A172 (cell line): ENCODE data around the gene ZNF219. TPM values are rescaled to one million over a fixed set of nuclear protein-coding genes. Genes with fewer than 3 reads are reported as not detected.
A peak's percentile ranks its signal among the peaks of the same experiment; 100 is the strongest.

ENCODE experiments used
- DNase-seq: peaks from one replicate; pipeline ENCODE4 v3.0.0-alpha.2; 2015; ENCODE audit warnings: low spot score
- total RNA-seq: library from RNA; depleted of rRNA; stranded (reverse); fragments of >200 nt; shearing (Covaris generic); gene quantifications from 2 replicates; pipeline ENCODE4 v1.2.3, GENCODE V29; 2014

Gene ZNF219
- total RNA-seq, 1 experiment from 2014 or later: 5.9 TPM

DNA sequence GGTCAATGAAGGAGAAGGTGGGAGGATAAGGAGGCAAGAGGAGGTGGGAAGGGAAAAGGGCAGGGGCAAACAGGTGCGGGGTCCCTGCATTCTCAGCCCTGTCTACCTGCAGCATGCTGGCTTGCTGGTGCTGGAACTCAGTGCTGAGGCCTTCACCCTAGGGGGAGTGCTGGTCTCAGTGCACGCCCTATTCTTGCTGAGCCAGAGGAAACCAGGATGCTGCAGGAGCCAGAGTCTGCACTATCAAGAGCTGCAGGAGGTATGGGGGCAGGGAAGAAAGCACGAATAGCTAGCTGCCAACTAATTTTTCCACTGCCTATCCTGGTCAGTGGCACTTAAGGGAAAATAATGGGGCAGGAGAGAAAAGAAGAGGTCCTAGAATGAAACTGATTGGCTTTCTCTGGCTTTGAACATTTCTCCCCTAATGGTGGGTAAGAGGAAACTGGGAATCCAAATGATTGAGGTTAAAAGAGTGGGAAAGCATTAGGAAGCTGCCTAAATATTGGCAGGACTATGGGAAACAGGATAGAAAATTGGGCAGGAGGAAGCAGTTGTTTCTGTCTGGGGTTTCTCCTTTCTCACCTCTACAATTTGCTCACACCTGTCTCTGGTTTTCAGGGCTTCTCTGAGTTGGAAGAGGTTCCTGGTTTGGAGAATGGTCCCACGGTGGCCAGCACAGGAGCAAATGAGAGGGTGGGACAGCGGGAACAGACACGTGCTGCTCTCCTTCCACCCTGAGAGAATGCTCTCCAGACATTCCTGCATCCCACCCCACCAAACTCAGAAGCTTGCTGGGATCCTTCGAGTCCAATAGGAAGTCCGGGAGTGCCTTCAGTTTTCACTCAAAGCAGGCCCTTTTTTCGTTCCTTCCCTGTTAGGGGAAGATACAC lies 4.3 kb upstream of the ZNF219 start:
- DNase-seq: no peak

DNA sequence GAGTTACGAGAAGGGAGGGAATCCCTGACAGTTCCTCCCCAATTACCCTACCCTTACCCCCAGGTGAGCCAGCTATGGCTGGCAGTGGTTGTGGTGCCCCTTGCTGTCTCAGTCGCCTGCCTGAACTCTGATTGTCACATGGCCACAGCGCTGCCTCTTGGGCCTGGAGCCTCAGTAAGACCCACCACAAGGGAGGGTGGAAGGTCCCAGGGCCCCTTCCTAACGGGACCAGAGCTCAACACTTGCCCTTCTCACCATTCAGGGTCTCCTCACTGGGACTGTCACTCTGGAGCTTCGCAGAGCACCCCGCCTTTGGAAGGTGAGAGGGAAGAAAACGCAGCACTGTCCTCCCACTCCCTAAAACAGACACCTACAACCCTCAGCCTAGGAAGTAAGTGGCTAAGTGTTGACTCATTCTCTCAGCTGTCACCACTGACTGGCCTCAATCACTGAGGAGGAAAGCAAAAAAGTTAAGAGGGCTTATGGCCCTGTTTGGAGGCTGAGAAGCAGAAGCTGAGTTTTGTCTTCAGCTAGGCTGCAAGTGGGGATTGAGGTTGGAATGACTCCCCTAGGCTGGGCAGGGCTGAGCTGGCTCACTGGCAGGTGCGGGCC lies 3.5 kb upstream of the ZNF219 start:
- no peak for DNase-seq

DNA sequence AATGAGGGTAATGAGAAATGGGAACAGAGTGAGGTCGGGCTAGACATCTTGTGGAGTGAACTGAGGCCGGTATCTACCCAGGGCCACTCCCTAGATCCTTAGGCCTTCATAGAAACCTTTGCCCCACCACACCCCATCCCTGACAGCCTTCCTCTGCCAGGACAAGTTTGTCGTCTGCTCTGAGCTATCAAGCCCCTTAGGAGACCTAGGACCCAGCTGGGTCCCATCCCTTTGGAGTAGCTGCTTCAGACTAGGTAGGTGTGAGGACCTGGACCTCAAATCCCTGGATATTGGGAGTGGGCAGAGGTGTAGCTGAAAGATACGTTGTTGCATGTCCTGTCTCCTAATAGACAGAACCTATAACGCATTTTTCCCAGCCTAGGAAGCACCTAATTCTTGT lies 2.5 kb upstream of the ZNF219 start, which contains the start of gene TMEM253:
Gene TMEM253 (plus strand): TSS at position 136 of the 400 bp plus-strand sequence. CDS start 278 bp downstream, outside the sequence.
- no peak for DNase-seq

DNA sequence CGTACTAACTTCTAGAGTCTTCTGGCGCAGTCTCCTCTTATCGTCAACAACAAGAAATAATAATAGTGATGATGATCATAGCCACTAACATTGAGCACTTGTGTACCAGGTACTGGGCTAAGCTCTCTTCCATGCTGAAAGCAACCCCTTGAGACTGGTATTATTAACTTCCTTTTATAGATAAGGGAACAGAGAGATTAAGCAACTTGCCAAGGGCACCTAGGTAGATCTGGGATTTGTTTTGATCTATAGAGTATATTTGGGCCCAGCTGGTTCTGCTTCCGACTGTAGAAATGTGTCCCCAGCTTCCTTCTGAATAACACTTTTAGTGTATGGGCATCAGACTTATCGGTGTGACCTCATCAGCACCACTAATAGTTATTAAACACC lies 1.1 kb upstream of the ZNF219 start:
- DNase-seq: no peak

DNA sequence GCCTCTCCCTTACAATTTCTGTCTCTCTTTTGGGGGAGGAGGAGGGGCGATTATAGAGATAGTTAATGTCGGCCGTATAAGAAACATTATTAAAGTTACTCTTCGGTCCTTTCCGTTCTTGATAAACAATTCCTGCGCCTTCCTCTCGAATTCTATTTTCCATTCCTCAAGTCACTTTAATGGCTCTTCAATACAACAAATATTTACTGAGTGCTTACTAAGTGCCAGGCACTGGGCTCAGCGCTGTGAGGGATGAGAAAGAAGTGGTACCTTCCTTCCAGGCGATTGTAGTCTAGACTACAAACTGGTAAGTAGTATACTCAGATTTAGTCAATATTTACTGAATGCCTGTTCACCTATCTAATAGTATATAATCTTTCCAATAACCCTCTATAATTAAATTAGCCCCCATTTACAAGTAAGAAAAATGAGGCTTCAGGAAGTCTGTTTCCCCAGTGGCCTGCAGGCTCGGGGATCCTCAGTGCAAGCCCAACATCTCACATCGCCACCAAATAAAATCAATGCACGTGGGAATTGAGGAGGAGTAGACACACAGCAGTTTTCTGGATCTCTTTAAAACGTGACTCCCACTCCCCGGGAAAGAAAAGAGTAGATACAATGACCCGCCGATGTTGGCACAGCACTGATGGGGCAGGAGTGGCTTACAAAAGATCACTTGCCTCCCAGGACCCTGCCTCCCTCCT lies 589 bp upstream of the ZNF219 start:
- no peak for DNase-seq

DNA sequence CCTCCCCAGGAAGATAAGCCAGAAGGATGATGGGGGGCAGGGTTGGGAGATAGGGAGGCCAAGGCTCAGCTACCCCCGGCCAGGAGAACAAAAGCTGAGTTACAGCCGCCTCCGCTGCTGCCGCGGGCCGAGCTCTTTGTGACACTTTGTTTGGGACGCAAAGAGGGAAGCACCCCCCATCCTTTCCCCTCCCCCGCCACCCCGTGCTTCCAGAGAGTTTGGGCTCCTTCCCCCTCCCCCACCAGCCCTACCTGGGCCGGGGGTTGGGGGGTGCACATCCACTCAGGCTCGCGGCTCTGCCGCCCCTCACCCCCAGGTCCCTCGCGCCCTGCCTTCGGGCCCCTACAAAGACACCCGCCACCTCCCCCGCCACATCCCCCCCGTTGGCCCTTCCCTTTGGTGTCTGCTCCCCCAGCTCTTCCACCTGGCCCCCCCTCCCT lies 799 bp downstream of the ZNF219 start:
- no peak for DNase-seq

DNA sequence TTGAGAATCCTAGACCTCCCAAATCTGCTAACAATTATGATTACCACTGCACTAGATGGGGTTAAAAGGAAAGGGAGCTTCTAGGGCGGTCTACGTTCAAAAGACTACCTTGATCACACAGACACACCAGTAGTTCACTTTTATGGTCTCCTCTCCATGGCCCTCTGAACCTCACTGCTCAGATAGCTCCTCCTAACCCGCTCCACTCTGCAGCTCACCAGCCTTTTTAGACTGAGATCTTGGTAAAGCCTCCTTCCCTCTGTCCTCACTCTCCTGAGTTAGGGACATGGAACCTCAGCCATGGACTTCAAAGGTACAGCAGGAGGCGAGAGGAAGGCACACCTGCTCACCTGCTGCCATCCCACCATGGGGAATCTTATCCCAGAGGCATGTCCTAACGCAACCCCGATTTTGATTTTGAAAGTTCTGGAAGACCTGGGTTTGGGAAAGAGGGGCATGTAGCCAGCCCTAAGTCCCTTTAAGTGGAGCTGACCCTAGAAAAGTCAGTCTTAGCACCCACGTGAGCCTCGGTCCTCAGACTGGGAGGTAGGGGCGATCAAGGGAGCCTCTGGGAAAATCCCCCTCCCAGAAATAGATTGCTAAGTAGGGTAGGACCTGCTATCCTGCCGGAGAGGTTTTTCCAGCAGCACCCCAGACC lies 1.3 kb downstream of the ZNF219 start:
- no peak for DNase-seq

DNA sequence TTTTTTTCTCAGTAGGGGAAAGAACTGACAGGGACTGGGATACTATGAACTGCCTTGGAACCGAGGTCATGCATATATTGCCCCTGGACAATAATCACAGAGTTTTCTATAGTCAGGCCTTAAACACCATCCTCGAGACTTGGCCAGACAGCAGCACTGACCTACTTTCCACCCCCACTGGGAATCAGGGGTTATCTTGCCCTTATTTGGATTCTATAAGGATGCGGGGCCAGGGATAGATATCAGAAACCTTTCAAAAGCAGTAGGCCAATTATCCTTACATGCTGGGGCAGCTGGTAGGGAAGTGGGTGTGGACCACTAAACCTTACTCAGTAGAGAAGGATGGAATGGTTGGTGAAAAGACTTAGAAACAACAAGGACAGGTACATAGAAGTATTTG lies 2.0 kb downstream of the ZNF219 start:
- DNase-seq: no peak

DNA sequence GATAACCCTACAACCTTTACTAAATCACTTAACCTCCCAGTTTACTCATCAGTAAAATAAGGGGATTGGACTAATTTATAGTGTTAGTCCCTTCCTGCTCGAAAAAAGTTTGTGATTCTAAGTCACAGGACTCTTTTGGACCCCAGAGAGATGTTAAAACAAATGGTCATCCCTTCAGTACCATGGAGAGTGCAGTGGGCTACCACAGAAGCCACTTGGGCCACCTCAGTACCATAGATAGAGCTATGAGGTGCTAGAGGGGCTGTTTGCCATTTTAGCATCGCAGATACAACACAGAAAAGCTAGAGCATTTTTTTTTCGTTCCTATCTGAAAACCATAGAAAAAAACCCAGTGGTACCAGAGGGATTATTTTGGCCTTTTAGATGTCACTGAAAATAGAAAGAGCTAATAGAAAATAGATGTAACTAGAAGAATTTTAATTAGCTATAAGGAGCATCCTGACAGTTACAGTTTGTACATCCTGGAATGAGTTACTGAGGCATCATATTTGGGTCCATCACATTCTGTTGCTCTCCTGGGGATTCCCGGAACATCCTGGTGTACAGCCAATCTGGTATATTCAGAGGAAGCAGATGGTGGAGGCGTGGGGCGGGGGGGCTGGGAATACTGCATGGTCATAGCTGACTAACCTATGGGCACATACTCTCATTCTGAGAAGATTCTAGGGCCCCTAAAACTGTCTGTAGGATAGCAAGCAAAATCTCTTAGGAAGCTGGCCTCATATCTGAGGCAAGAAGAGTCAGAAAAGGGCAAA lies 2.8 kb downstream of the ZNF219 start:
- DNase-seq: no peak

DNA sequence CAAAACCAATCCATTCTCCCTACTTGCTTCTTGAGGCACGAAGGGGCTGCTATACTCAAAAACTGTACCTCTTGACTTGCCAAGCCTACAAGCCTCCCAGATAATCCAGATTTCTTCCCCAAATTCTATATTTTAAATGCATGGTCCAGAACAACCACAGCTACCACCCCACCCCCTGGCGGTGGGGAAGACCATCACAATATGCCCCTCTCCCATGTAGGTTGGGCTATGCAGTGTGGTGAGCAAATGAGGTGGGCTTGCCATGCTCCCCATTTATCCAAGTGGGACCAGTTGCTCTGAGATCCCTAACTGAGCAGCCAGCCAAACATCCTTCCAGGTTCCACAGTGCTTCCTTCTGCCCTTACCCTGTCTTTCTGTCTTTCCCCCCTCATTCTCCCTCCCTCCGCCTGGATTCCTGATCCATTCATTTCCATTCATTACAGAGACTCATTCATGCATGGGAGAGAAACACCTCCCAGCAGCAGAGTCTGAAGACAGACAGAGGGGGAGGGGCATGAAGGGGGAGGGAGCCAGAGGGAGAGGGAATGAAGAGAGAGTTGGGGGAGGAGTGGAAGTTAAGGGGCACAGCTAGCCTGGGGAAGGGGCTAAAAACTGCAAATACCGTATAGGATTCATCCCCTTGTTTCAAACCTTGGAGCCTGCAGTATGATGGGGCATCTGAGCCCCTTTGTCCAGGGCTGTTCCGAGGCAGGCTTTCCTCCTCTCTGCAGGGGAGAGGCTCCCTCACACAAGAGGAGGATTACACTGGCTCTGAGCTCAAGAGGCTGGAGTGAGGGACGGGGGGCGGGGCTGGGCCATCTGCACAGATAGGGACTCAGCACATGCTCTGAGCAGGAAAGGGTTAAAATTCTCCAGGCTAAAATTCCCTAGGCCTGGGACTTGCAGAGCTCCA lies 4.4 kb downstream of the ZNF219 start:
- no peak for DNase-seq

DNA sequence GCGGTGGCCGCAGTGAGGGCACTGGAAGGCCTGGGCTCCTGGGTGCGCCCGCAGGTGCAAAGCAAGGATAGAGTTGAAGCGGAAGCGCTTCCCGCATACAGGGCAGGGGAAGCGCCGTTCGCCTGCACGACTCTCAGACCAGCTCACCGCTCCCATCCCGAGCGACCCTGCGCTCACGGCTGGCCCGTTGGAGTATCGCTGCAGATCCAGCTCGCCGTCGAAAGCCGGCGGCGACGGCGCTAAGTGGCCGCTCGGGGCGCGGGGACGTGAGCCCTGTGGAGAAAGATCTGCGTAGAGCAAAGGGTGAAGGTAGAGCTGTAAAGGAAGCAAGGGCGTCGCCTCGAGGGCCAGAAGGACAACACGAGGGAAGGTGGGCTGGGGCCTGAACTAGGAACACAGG lies 5.4 kb downstream of the ZNF219 start:
- no peak for DNase-seq

DNA sequence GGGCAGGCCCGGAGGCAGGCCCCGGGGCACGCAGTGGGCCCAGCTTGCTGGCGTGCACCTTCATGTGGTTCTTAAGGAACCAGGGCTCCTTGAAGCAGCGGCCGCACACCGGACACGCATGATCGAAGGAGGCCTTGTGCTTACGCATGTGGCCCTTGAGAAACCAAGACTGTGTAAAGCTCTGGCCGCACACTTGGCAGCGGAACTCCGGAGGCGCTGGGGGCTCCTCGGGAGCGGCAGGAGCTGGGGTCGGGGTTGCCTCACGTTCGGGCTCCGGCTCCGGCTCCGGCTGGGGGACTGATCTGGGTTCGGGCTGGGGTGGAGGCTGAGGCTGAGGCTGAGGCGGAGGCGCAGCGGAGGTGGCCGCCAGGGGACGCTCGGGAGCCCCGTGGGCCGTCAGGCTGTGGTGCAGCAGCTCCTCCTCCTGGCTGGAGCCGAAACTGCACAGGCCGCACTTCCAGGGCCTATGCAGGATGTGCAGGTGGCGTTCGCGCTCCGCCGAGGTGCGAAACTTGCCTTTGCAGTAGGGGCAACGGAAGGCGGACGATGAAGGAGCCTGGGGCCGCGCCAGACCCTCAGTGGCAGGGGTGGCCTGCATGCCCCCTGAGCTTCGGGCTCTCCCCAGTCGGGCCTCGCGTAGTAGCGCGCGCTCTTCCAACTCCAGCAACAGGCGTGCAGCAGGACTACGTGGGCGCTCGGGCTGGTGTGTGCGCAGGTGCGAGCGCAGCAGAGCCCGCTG lies 6.0 kb downstream of the ZNF219 start:
- peak; percentile 27 for DNase-seq

DNA sequence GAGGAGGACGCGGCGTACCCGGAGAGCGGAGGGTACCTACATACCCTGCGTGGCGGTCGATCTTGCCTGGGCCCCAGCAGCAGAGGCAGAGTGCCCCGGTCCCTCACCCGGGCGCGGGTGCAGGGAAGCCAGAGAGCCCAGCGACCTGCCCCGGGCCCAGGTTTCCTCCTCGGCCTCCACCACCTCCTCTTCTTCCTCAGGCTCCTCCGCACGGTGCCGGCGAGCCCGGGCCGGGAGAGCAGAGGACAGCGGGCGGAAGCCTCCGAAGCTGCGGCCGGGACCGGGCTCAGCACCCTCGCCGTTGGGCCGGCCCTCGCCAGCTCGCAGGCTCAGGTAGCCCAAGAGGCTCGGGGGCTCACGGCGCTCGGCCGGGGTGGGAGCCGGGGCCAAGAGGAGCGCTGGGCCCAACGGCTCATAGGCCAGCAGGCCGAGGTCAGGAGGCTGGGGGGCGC lies 6.6 kb downstream of the ZNF219 start:
- DNase-seq: no peak

DNA sequence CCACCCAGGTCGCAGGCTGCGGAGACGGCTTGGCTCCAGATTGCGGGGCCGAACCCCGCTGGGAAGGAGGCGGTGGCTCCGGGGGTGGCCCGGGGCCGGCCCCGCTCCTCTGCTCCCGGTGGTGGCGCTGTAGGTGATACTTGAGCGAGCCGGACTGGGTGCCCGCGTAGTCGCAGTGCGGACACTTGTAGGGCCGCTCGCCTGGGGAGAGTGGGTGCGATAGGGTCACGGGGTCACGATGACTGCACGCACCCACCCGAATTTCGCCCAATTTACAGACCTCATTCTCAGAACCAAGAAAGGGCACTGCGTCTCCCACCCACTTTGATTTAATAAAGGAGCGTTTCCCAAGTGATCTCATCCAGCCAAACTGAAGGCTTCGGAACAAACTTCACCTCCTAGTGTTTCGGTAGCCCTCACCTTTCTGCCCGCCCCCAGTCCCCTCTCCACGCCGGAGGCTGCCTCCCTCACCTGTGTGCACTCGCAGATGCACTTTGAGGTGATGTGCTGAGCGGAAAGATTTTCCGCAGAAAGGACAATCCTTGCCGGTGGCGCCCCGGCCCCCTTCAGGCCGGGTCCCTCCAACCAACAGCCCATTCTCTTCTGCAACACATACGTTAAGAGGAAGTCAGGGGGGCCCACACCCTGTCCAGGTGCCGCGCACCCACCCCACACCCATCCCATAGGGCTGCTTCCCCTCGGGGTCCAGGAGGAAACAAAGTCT lies 7.4 kb downstream of the ZNF219 start:
- DNase-seq: no peak

DNA sequence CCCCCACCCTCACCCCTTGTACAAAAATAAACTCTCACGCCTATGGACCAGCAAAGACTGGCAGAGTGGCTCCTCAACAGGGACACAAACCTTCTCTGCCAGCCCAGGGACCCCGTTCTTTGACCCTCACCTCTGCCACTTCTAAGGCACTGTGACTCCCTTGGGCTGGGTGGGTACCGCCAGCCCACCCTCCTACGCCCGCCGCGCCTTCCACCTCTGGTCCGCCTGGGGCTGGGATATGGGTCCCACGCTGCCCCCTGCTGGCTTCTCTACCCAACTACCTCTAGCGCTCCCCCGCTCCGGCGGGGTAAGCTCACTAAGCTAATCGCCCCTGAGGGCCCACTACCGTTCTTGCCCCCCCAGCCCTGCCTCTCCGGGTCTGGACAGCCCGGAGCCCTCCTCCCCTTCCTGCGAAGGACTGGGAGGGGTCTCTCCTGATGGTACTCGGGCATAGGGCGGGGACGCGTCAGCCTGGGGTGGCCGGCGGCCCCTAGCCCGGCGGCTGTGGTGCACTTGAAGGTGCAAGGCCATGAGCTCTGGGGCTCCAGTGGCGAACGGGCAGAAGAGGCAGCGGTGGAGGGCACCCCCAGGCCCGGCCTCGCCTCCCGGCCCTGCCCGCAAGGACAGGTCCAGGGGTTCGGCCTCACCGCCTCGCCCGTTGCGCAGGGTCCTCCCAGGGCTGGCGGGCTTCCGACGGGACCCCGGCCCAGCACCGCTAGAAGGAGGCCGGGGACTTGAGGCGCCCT lies 8.1 kb downstream of the ZNF219 start:
- no peak for DNase-seq

DNA sequence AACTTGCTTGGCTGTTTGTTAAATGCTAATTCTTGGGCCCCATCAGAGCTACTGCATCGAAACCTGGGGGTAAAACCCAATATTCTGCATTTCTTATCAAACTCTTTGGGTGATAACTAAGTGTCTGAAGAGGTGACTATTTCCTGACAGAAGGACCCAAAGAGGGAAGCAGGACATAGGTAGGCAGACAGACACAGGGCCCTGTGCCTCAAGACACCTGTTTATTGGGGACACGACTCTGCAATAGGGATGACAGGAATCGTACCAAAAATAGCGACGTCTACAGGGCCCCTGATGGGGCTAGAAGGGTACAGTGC lies 8.6 kb downstream of the ZNF219 start:
- DNase-seq: no peak

DNA sequence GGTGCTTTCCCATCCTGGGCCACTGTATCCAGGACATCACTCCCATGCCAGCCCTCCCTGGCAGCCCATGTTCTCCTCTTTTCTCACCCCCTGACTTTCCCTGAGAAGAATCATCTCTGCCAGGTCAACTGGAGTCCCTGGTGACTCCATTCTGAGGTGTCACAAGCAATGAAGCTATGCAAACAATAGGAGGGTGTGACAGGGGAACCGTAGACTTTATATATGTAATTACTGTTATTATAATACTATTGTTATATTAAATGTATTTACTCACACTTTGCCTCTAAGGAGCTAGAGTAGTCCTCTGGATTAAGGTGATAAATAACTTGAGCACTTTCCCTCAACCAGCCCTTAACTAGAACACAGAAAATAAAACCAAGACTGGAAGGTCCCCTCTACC lies 9.2 kb downstream of the ZNF219 start:
- DNase-seq: no peak

DNA sequence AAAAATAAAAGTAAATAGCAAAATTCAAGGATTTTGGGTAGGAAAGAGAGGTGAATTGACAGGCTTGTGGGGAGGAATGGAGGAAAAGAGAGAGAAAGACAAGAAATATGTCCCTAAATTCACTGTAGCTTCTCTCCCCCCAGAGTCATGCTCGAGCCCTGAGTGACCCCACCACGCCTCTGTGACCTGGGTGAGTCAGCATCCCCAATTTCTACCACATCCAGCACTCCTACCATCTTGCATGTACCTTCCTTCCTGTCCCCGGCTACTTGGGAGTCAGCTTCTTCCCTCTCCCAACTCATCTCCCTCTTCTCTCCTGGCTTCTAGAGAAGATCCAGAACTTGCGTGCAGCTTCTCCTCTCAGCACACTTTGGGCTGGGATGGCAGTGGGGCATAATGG lies 9.8 kb downstream of the ZNF219 start:
- no peak for DNase-seq
